ENCODE measurements around the gene KIRREL3.
"Not testable (repeated sequence)": the region's sequence is repeated elsewhere in the genome, so short reads cannot be mapped to it uniquely, and the experiment has no call there.

KIRREL3 gene

DNA sequence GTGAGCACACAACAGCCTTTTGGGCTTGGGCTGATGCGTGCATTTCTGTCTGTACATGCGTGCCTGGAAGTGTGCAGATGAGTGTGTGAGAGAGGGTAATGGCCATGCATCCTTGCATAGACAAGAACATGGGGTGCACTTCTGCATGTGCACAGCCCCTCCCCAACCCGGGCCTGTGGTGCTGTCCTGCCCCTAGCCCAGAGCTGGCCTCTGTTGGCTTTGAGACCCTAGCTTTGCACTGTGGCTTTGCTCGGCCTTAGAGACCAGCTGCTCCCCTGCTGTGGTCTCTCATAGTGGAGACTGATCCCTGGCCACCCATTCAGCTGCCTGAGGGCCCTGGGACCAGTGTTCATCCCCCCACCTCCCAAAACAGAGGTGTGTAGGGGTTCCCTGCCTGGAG lies 619.7 kb downstream of the KIRREL3 start:
- Histone ChIP-seq H3K36me3 (ENCODE audit: insufficient read depth, low read length) (no peaks in the 10 kb centered on the region), H3K27ac (ENCODE audit: low read depth, low read length) (no peak overlapping the region), H3K27me3 (ENCODE audit: insufficient read depth, low read length) (no peaks in the 10 kb centered on the region), H3K9ac (ENCODE audit: low read depth, low read length) (no peak overlapping the region), H3K4me3 (ENCODE audit: low read length) (no peak overlapping the region), H3K4me1 (ENCODE audit: insufficient read depth, low read length) (no peaks in the 10 kb centered on the region), H3K9me3 (ENCODE audit: insufficient read depth, low read depth, low read length) (no peaks in the 10 kb centered on the region)
- WGBS: 92% methylated on average over 4 of the region's 4 CpGs

DNA sequence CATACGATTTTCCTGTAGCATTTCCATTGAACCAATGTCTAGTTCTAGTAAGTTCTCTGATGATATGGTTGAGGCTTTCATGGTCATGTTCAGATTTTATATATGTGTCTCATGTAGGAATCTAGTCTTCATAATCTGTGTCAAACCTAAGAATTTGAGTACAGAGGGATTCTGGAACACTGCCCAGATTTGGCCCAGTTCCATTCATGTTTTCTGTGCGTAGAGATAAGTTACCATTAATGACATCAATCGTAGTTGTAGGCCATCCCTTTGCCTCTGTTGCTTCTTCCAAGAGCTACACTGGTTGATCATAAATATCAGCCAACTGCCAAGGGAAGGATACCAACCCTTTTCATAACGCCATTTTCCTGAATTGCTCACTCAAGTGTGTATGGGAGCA lies 621.8 kb downstream of the KIRREL3 start:
- Histone ChIP-seq H3K9me3 (ENCODE audit: insufficient read depth, low read depth, low read length) (no peaks in the 10 kb centered on the region), H3K9ac (ENCODE audit: low read depth, low read length) (no peak overlapping the region), H3K4me3 (ENCODE audit: low read length) (no peak overlapping the region), H3K36me3 (ENCODE audit: insufficient read depth, low read length) (no peaks in the 10 kb centered on the region), H3K4me1 (ENCODE audit: insufficient read depth, low read length) (no peaks in the 10 kb centered on the region), H3K27ac (ENCODE audit: low read depth, low read length) (no peak overlapping the region), H3K27me3 (ENCODE audit: insufficient read depth, low read length) (no peaks in the 10 kb centered on the region)
- 95% methylated on average over 4 of the region's 4 CpGs for whole genome bisulfite sequencing

DNA sequence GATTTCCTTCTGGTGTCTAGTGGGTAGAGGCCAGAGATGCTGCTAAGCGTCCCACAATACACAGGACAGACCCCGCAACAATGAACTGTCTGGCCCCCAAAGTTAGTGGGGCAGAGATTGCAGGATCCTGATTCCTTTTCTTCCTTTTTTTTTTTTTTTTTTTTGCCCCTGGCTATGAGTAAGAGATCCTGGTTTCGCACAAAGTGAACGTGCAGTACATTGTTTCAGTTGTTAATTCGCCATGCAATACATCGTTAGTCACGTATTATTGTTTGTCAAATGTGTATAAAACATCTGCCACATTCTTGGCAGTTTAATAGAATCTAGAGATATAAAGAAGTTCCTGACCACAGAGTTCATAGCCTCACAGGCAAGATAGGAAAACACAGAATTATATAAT lies 624.8 kb downstream of the KIRREL3 start:
- Histone ChIP-seq H3K27me3 (ENCODE audit: insufficient read depth, low read length) (no peaks in the 10 kb centered on the region), H3K27ac (ENCODE audit: low read depth, low read length) (no peak overlapping the region), H3K36me3 (ENCODE audit: insufficient read depth, low read length) (no peaks in the 10 kb centered on the region), H3K4me3 (ENCODE audit: low read length) (no peak overlapping the region), H3K9ac (ENCODE audit: low read depth, low read length) (no peak overlapping the region), H3K4me1 (ENCODE audit: insufficient read depth, low read length) (no peaks in the 10 kb centered on the region), H3K9me3 (ENCODE audit: insufficient read depth, low read depth, low read length) (no peaks in the 10 kb centered on the region)
- WGBS: 95% methylated on average over 7 of the region's 7 CpGs

DNA sequence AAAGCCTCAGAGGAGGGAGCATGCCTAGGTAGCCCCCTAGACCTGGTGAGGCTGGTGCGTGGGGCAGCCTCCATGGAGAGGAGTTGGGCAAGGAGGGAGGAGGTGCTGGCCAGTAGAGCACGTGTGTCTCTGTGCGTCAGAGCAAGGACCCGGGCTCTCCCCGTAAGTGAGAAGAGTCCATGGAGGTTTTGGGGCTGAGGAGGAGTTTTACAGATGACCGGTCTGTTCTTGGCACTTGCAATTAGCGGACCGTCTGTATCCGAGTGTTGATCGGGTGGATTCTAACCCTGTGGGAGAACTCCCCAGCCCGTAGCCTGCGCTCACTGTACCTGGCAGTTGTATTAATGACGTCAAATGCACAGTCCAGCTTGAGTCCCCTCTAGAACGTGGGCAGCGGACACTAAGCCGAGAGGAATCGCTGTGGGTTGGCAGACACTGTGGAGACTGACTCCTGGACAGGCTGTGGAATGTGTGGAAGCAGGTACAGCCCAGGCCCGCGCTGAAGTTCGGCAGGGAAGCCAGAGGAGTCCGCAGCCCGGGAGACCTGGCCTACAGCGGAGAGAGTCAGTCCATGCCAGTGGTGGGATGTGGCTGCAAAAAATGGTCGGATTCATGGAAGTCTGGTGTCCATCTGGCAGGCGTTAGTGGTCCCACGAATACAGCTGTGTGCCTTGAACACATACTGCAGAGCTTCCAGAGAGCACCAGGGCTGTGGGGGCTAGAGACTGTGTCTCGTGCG lies 625.8 kb downstream of the KIRREL3 start:
- not testable (repeated sequence) for H3K9ac ChIP-seq (ENCODE audit: low read depth, low read length); H3K27me3 ChIP-seq (ENCODE audit: insufficient read depth, low read length); H3K9me3 ChIP-seq (ENCODE audit: insufficient read depth, low read depth, low read length); H3K4me1 ChIP-seq (ENCODE audit: insufficient read depth, low read length); H3K4me3 ChIP-seq (ENCODE audit: low read length); H3K27ac ChIP-seq (ENCODE audit: low read depth, low read length); H3K36me3 ChIP-seq (ENCODE audit: insufficient read depth, low read length)
- 93% methylated on average over 17 of the region's 28 CpGs for WGBS

DNA sequence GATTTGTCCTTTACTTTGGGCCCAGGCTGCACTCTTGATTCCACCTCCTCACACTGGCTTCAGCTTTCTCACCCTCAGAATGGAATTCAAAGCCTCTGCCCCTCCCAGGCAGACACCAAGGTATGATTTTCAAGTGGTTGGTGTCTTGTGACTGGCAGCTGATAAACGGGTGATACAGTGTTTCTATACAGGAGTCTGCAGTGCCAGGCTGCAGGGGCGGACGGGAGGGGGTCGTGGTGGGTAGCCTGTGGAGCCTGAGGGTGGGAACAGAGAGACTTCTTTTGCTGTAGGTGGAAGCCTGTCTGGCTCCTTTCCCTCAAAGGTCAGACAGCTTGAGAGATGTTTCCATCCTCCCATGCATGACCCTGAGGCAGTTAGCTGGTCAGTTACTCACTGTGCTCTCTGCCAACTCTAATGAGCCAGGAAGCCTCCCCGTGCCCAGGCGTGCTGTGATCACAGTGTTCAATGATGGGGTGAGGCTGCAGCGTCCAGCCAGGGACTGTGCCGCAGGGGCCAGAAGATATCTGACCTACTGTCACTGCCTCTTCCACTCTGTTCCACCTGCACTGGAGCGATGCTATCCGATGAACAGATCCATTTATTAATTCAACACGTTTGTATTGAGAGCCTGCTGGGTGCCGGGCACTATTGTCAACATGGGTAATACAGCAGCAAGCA lies 627.0 kb downstream of the KIRREL3 start:
- not testable (repeated sequence) for H3K4me1 ChIP-seq (ENCODE audit: insufficient read depth, low read length); H3K9me3 ChIP-seq (ENCODE audit: insufficient read depth, low read depth, low read length); H3K9ac ChIP-seq (ENCODE audit: low read depth, low read length); H3K27ac ChIP-seq (ENCODE audit: low read depth, low read length); H3K4me3 ChIP-seq (ENCODE audit: low read length); H3K36me3 ChIP-seq (ENCODE audit: insufficient read depth, low read length); H3K27me3 ChIP-seq (ENCODE audit: insufficient read depth, low read length)
- WGBS: 92% methylated on average over 12 of the region's 12 CpGs
